SK-N-SH (cell line): ENCODE results near the gene SUPT3H.
"Not testable (repeated sequence)": the region's sequence is repeated elsewhere in the genome, so short reads cannot be mapped to it uniquely, and the experiment has no call there.

ENCODE experiments used
- CHD2 ChIP-seq: fragments of 150-350 bp; IDR thresholded peaks from 2 replicates; pipeline ENCODE4 v1.6.1; 2018; ENCODE audit warnings: low read length; ENCODE audit not compliant: partially characterized antibody
- CTCF ChIP-seq: fragments of 200-600 bp; sonication (generic); IDR thresholded peaks from 2 replicates; pipeline ENCODE4 v1.6.1; 2017; ENCODE audit warnings: antibody characterized with exemption, mild to moderate bottlenecking, moderate library complexity
- FOXM1 ChIP-seq: IDR thresholded peaks from 2 replicates; pipeline ENCODE4 v1.4.0; 2012; ENCODE audit warnings: low read depth, mild to moderate bottlenecking

- TF ChIP-seq CTCF, FOXM1, CHD2: not testable (repeated sequence)
Measured at GRCh38 chr6:45294065-45294701, 83.6 kb downstream of the SUPT3H start.
